HCT116 (cell line): ENCODE data around the gene ILDR2.

Experiments
- EZH2 ChIP-seq: fragments of 200-600 bp; sonication (generic); IDR thresholded peaks from 2 replicates; pipeline ENCODE4 v1.6.1; 2017; ENCODE audit warnings: antibody characterized with exemption, mixed run types
- EZH2phosphoT487 ChIP-seq: fragments of 200-600 bp; IDR thresholded peaks from 2 replicates; pipeline ENCODE4 v1.6.1; 2018; ENCODE audit warnings: antibody characterized with exemption, borderline replicate concordance
- MAX ChIP-seq: IDR thresholded peaks from 2 replicates; pipeline ENCODE4 v1.6.1; 2012
- POLR2A ChIP-seq: IDR thresholded peaks from 2 replicates; pipeline ENCODE4 v1.7.0; 2011; ENCODE audit warnings: borderline replicate concordance; ENCODE audit not compliant: insufficient read depth, insufficient read length; ENCODE audit errors: extremely low read depth
- POLR2AphosphoS5 ChIP-seq: IDR thresholded peaks from 2 replicates; pipeline ENCODE4 v1.6.1; 2011; ENCODE audit warnings: mild to moderate bottlenecking, low read depth, low read length, moderate library complexity
- RAD21 ChIP-seq: IDR thresholded peaks from 2 replicates; pipeline ENCODE4 v1.6.1; 2012; ENCODE audit warnings: low read depth, mild to moderate bottlenecking
- REST ChIP-seq: IDR thresholded peaks from 2 replicates; pipeline ENCODE4 v1.6.1; 2012; ENCODE audit warnings: low read depth
- SP1 ChIP-seq: IDR thresholded peaks from 2 replicates; pipeline ENCODE4 v1.6.1; 2012; ENCODE audit warnings: low read depth
- TCF7L2 ChIP-seq: IDR thresholded peaks from 2 replicates; pipeline ENCODE4 v1.7.0; 2011; ENCODE audit warnings: borderline replicate concordance, inconsistent platforms; ENCODE audit not compliant: insufficient read depth, insufficient read length; ENCODE audit errors: extremely low read depth
- YY1 ChIP-seq: IDR thresholded peaks from 2 replicates; pipeline ENCODE4 v1.6.1; 2011; ENCODE audit warnings: low read length, low read depth, moderate library complexity, mild to moderate bottlenecking; ENCODE audit not compliant: insufficient replicate concordance; ENCODE audit errors: extremely low read depth
- ZNF274 ChIP-seq: fragments of 200-500 bp; sonication (Bioruptor generic); IDR thresholded peaks from 2 replicates; pipeline ENCODE4 v1.6.1; 2014; ENCODE audit warnings: mild to moderate bottlenecking, low read depth, low read length, inconsistent platforms
- TF ChIP-seq, protein P1 (sequence below), 3 experiments: fragments of 200-600 bp in 1 of 3; sonication (generic) in 1 of 3; IDR thresholded peaks in 2 of 3; conservative IDR thresholded peaks in 1 of 3; 2 replicates each; pipeline ENCODE4 v1.5.1; 2012 to 2017; ENCODE audit warnings: low read depth in 2 of 3, low read length in 2 of 3, antibody characterized with exemption in 1 of 3, borderline replicate concordance in 1 of 3, control low read depth in 1 of 3, mild to moderate bottlenecking in 1 of 3, mixed read lengths in 1 of 3, mixed run types in 1 of 3, moderate library complexity in 1 of 3; ENCODE audit not compliant: insufficient read depth in 1 of 3
- TF ChIP-seq, protein P2 (sequence below): IDR thresholded peaks from 2 replicates; pipeline ENCODE4 v1.6.1; 2011; ENCODE audit warnings: mild to moderate bottlenecking, low read length, moderate library complexity; ENCODE audit not compliant: insufficient replicate concordance; ENCODE audit errors: extremely low read depth

- TF ChIP-seq, protein P1, sequence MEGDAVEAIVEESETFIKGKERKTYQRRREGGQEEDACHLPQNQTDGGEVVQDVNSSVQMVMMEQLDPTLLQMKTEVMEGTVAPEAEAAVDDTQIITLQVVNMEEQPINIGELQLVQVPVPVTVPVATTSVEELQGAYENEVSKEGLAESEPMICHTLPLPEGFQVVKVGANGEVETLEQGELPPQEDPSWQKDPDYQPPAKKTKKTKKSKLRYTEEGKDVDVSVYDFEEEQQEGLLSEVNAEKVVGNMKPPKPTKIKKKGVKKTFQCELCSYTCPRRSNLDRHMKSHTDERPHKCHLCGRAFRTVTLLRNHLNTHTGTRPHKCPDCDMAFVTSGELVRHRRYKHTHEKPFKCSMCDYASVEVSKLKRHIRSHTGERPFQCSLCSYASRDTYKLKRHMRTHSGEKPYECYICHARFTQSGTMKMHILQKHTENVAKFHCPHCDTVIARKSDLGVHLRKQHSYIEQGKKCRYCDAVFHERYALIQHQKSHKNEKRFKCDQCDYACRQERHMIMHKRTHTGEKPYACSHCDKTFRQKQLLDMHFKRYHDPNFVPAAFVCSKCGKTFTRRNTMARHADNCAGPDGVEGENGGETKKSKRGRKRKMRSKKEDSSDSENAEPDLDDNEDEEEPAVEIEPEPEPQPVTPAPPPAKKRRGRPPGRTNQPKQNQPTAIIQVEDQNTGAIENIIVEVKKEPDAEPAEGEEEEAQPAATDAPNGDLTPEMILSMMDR (IDR thresholded peaks at IDR 0.05 in 2 of 3, conservative IDR thresholded peaks at IDR 0.05 in 1 of 3; ENCODE audit: borderline replicate concordance in 1 of 3, insufficient read depth in 1 of 3, low read depth in 2 of 3, low read length in 2 of 3) = no peak
- no peak for TF ChIP-seq YY1
- TF ChIP-seq REST = no peak
- no peak for TF ChIP-seq POLR2A
- TF ChIP-seq MAX = no peak
- no peak for TF ChIP-seq POLR2AphosphoS5
- TF ChIP-seq EZH2phosphoT487 = no peak
- TF ChIP-seq TCF7L2 = no peak
- TF ChIP-seq, protein P2, sequence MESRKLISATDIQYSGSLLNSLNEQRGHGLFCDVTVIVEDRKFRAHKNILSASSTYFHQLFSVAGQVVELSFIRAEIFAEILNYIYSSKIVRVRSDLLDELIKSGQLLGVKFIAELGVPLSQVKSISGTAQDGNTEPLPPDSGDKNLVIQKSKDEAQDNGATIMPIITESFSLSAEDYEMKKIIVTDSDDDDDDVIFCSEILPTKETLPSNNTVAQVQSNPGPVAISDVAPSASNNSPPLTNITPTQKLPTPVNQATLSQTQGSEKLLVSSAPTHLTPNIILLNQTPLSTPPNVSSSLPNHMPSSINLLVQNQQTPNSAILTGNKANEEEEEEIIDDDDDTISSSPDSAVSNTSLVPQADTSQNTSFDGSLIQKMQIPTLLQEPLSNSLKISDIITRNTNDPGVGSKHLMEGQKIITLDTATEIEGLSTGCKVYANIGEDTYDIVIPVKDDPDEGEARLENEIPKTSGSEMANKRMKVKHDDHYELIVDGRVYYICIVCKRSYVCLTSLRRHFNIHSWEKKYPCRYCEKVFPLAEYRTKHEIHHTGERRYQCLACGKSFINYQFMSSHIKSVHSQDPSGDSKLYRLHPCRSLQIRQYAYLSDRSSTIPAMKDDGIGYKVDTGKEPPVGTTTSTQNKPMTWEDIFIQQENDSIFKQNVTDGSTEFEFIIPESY = no peak
- TF ChIP-seq SP1 = no peak
- no peak for TF ChIP-seq RAD21
- no peak for TF ChIP-seq EZH2
- no peak for TF ChIP-seq ZNF274
Observed at GRCh38 chr1:167013108-167013929, 38.0 kb upstream of the ILDR2 start.
